CD4-positive, alpha-beta memory T cell (primary cell): Measurements from ENCODE around the gene UBE2Q2. TPM values are rescaled to one million over a fixed set of nuclear protein-coding genes. Genes with fewer than 3 reads are reported as not detected.

Source experiments
- CTCF ChIA-PET: fragments of 350-600 bp; sonication (Branson Sonifier 250); formaldehyde crosslinking; loops from one replicate; lab custom pipeline; 2021; ENCODE audit warnings: inconsistent platforms; ENCODE audit not compliant: partially characterized antibody; lab: Charles Lee
- POLR2A ChIA-PET: fragments of 350-600 bp; sonication (Branson Sonifier 250); formaldehyde crosslinking; loops from one replicate; lab custom pipeline; 2021; ENCODE audit not compliant: partially characterized antibody; lab: Charles Lee
- DNase-seq, 5 donors: peaks; one replicate each; pipeline versions ENCODE4 v3.0.0 to v3.0.0-alpha.2; 2020 to 2022; ENCODE audit warnings: mixed read lengths in 1 of 5
- H3K27ac ChIP-seq: one replicate; pipeline ENCODE4 v1.7.0; 2013; ENCODE audit warnings: low read depth, low read length
- H3K27me3 ChIP-seq: 2 replicates; pipeline ENCODE4 v1.7.0; 2013; ENCODE audit warnings: mild to moderate bottlenecking, low read length, moderate library complexity; ENCODE audit not compliant: insufficient read depth
- H3K36me3 ChIP-seq: 2 replicates; pipeline ENCODE4 v1.7.0; 2013; ENCODE audit warnings: mild to moderate bottlenecking, low read length, moderate library complexity; ENCODE audit not compliant: insufficient read depth
- H3K4me1 ChIP-seq: 2 replicates; pipeline ENCODE4 v1.7.0; 2013; ENCODE audit warnings: mild to moderate bottlenecking, low read length, moderate library complexity; ENCODE audit not compliant: insufficient read depth
- H3K4me3 ChIP-seq, 2 donors: one replicate each; pipeline ENCODE4 v1.7.0; 2013; ENCODE audit warnings: low read length in 2 of 2, mild to moderate bottlenecking in 1 of 2
- H3K9me3 ChIP-seq, 2 donors: one replicate each; pipeline ENCODE4 v1.7.0; 2013; ENCODE audit warnings: low read length in 2 of 2, control low read depth in 1 of 2; ENCODE audit not compliant: control insufficient read depth in 1 of 2
- H3K27ac Mint-ChIP-seq, 7 donors: one replicate each; pipeline ENCODE4 v1.8.0; 2020 to 2021; ENCODE audit warnings: mixed read lengths in 7 of 7, mild to moderate bottlenecking in 6 of 7, inconsistent platforms in 3 of 7, moderate library complexity in 3 of 7
- H3K27me3 Mint-ChIP-seq, 2 donors: one replicate each; pipeline ENCODE4 v1.8.0; 2020 to 2021; ENCODE audit warnings: mixed read lengths in 2 of 2
- H3K36me3 Mint-ChIP-seq, 2 donors: one replicate each; pipeline ENCODE4 v1.8.0; 2020 to 2021; ENCODE audit warnings: mixed read lengths in 2 of 2, inconsistent platforms in 1 of 2, mild to moderate bottlenecking in 1 of 2
- H3K4me1 Mint-ChIP-seq, 4 donors: one replicate each; pipeline ENCODE4 v1.8.0; 2020 to 2021; ENCODE audit warnings: mixed read lengths in 4 of 4, mild to moderate bottlenecking in 1 of 4
- H3K4me3 Mint-ChIP-seq, 8 donors: one replicate each; pipeline ENCODE4 v1.8.0; 2020 to 2021; ENCODE audit warnings: mixed read lengths in 8 of 8, mild to moderate bottlenecking in 7 of 8, moderate library complexity in 6 of 8, inconsistent platforms in 3 of 8
- H3K9me3 Mint-ChIP-seq, 8 donors: one replicate each; pipeline ENCODE4 v1.8.0; 2020 to 2021; ENCODE audit warnings: mixed read lengths in 8 of 8, mild to moderate bottlenecking in 5 of 8, inconsistent platforms in 3 of 8, moderate library complexity in 1 of 8
- intact Hi-C: fragments of 100-400 bp; cut with micrococcal nuclease; formaldehyde crosslinking; loops from one replicate; pipeline ENCODE4 v1.15.1; 2023
- polyA plus RNA-seq, 2 donors: library from polyadenylated mRNA; unstranded; fragments of 300-500 nt; fragmentation: Illumina TruSeq; gene quantifications; one replicate each; pipeline ENCODE4 v1.2.3, GENCODE V29; 2021
- total RNA-seq, 2 experiments: library from RNA; stranded (reverse); gene quantifications; one replicate each; pipeline ENCODE4 v1.2.3, GENCODE V29; 2021

Gene UBE2Q2
- total and polyA plus RNA-seq, 4 experiments from 2014 or later, result 38.0 to 67.1 (median 50.9) TPM

GRCh38 chr15:75814794-75815193 is 28.5 kb upstream of the UBE2Q2 start:
- ChIA-PET CTCF (interaction anchor here (1.0 to 1.6 kb wide), 3 partner anchors 9 to 324 kb away, joined by 3 to 9 read pairs (median 5); no protein-coding TSS in a partner anchor), POLR2A (interaction anchor here (1.2 kb wide), 1 partner anchor 12 kb away, joined by 4 read pairs; no protein-coding TSS in a partner anchor)
- H3K27ac Mint-ChIP-seq, result no peak overlapping the region
- Histone ChIP-seq H3K36me3 (no peaks in the 10 kb centered on the region), H3K4me1 (peaks cover 10% of the 10 kb centered on the region), H3K4me3 (no peak overlapping the region), H3K27ac (no peak overlapping the region), H3K27me3 (no peaks in the 10 kb centered on the region), H3K9me3 (no peaks in the 10 kb centered on the region)
- H3K36me3 Mint-ChIP-seq, result no peaks in the 10 kb centered on the region
- H3K4me3 Mint-ChIP-seq, result no peak overlapping the region
- intact Hi-C loops, result no loop called here
- peaks cover 3 to 13% (median 9%) of the 10 kb centered on the region in 4 donors for H3K4me1 Mint-ChIP-seq
- H3K27me3 Mint-ChIP-seq, result peaks cover 0 to 2% of the 10 kb centered on the region in 2 donors
- DNase-seq, result no peak
- H3K9me3 Mint-ChIP-seq, result no peaks in the 10 kb centered on the region

DNA sequence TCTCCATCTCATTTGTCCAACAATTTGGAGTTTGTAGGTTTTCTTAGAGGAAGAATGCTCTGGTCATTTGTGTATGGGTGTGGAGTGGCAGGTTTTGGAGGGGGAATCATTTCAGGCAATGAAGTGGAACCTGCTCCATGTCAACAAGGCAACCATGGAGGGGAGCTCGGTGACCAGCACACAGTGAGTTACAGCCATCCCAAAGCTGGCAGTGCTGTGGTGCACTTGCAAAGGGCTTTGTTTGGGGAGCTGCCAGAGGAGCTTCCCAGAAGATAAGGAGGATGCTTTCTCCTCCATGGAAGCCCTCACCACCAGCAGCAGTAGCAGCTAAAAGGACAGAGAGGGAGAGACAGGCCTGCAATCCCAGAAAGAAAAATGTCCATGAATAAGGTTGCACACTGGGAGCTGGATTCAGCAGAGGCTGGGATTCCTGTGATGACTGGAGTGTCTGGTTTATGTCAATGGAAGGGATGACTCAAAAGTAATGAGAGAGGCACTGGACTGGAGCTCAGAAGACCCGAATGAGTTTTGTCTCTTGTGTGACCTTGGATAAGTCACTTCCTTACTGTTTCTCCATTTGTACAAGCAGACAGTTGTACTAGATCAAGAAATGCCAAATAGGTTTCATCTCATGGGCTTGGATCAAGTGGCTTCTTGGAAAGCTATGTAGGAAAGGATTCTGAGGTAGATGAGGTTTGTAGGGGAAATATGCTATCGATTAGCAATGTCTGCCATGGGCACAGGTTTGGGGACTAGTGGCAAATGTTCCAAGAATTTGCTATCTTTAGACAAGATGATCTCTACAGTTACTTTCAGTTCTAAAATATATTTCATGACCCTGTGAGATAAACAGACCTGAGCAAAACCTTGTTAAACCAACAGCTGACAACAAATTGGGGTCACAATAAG is 27.2 kb upstream of the UBE2Q2 start:
- H3K27ac ChIP-seq, result no peak overlapping the region
- no peaks in the 10 kb centered on the region for H3K27me3 ChIP-seq
- H3K9me3 ChIP-seq, result no peaks in the 10 kb centered on the region
- Mint-ChIP-seq H3K36me3 (no peaks in the 10 kb centered on the region), H3K9me3 (no peaks in the 10 kb centered on the region), H3K27ac (peak overlapping the region in 1 of 7 donors; percentile 47), H3K4me1 (peaks cover 3 to 13% (median 9%) of the 10 kb centered on the region in 4 donors), H3K27me3 (no peaks in the 10 kb centered on the region), H3K4me3 (peak overlapping the region in 1 of 8 donors; percentile 11)
- no peaks in the 10 kb centered on the region for H3K36me3 ChIP-seq
- no peak overlapping the region for H3K4me3 ChIP-seq
- H3K4me1 ChIP-seq, result peaks cover 10% of the 10 kb centered on the region
- ChIA-PET POLR2A (interaction anchor here (1.2 kb wide), 2 partner anchors 13 to 14 kb away, joined by 3 to 4 read pairs; no protein-coding TSS in a partner anchor), CTCF (interaction anchor here (1.6 to 1.7 kb wide), 2 partner anchors 11 to 88 kb away, joined by 3 to 5 read pairs; no protein-coding TSS in a partner anchor)
- DNase-seq, result no peak
- intact Hi-C loops, result no loop called here

GRCh38 chr15:75817138-75817935 is 25.9 kb upstream of the UBE2Q2 start:
- H3K4me3 Mint-ChIP-seq, result peak overlapping the region in 7 of 8 donors; percentile 40 to 76 (median 60)
- H3K36me3 Mint-ChIP-seq, result no peaks in the 10 kb centered on the region
- CTCF ChIA-PET, result no interaction called here
- H3K4me1 Mint-ChIP-seq, result peaks cover 3 to 13% (median 9%) of the 10 kb centered on the region in 4 donors
- no peaks in the 10 kb centered on the region for H3K36me3 ChIP-seq
- H3K9me3 Mint-ChIP-seq, result no peaks in the 10 kb centered on the region
- no peaks in the 10 kb centered on the region for H3K27me3 Mint-ChIP-seq
- H3K27ac Mint-ChIP-seq, result peak overlapping the region in 4 of 7 donors; percentile 7 to 70 (median 54)
- H3K4me3 ChIP-seq, result no peak overlapping the region
- intact Hi-C loops, result no loop called here
- H3K9me3 ChIP-seq, result no peaks in the 10 kb centered on the region
- no peaks in the 10 kb centered on the region for H3K27me3 ChIP-seq
- no peak overlapping the region for H3K27ac ChIP-seq
- peak in 3 of 5 donors; percentile 8 to 19 (median 12) for DNase-seq
- POLR2A ChIA-PET, result no interaction called here
- H3K4me1 ChIP-seq, result peaks cover 10% of the 10 kb centered on the region

- ChIA-PET POLR2A (no interaction called here), CTCF (interaction anchor here (1.7 kb wide), 1 partner anchor 11 kb away, joined by 3 read pairs; no protein-coding TSS in a partner anchor)
- peaks cover 10% of the 10 kb centered on the region for H3K4me1 ChIP-seq
- no peaks in the 10 kb centered on the region for H3K36me3 ChIP-seq
- intact Hi-C loops, result no loop called here
- H3K27me3 Mint-ChIP-seq, result peaks cover 3% of the 10 kb centered on the region in 2 donors
- H3K27ac ChIP-seq, result no peak overlapping the region
- H3K4me3 Mint-ChIP-seq, result no peak overlapping the region
- H3K4me1 Mint-ChIP-seq, result peaks cover 3 to 13% (median 9%) of the 10 kb centered on the region in 4 donors
- no peaks in the 10 kb centered on the region for H3K36me3 Mint-ChIP-seq
- H3K27me3 ChIP-seq, result no peaks in the 10 kb centered on the region
- H3K9me3 ChIP-seq, result no peaks in the 10 kb centered on the region
- no peak overlapping the region for H3K4me3 ChIP-seq
- no peaks in the 10 kb centered on the region for H3K9me3 Mint-ChIP-seq
- no peak overlapping the region for H3K27ac Mint-ChIP-seq
- DNase-seq, result no peak
Observed at GRCh38 chr15:75820206-75820605, 23.0 kb upstream of the UBE2Q2 start.

DNA sequence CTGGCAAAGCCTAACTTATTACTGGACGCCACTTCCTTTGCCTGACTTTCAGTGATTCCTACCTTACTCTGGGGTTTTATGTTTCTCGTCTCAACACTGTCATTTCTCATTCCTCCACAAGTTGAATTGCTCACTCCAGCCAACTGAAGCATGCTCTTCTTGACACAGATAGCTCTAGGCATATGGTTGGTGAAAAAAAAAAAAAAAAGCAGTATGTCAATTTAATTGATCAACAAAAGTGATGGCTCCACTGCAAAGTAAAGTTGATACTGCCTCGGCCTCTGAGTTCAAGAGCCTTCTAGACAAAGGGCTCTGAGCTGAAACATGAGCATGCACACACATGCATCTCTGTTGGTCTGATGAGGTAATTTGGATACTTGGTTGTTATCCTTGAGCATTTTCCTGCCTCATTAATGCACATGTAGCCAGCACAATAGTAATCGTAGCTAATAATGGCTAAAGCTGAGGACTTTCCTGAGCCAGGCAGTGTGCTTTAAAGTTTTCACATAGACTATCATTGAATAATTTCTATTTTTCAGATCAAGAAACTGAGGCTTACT is 21.4 kb upstream of the UBE2Q2 start:
- no peak overlapping the region for H3K4me3 Mint-ChIP-seq
- Histone ChIP-seq H3K4me3 (no peak overlapping the region), H3K27ac (no peak overlapping the region), H3K36me3 (no peaks in the 10 kb centered on the region), H3K27me3 (no peaks in the 10 kb centered on the region), H3K4me1 (peaks cover 6% of the 10 kb centered on the region), H3K9me3 (no peaks in the 10 kb centered on the region)
- DNase-seq, result no peak
- POLR2A ChIA-PET, result no interaction called here
- CTCF ChIA-PET, result interaction anchor here (0.8 to 1.3 kb wide), 2 partner anchors 12 to 20 kb away, joined by 3 to 4 read pairs; no protein-coding TSS in a partner anchor
- peaks cover 3 to 7% (median 6%) of the 10 kb centered on the region in 4 donors for H3K4me1 Mint-ChIP-seq
- H3K27me3 Mint-ChIP-seq, result peaks cover 3 to 7% of the 10 kb centered on the region in 2 donors
- H3K27ac Mint-ChIP-seq, result peak overlapping the region in 1 of 7 donors; percentile 12
- intact Hi-C loops, result no loop called here
- no peaks in the 10 kb centered on the region for H3K36me3 Mint-ChIP-seq
- no peaks in the 10 kb centered on the region for H3K9me3 Mint-ChIP-seq

DNA sequence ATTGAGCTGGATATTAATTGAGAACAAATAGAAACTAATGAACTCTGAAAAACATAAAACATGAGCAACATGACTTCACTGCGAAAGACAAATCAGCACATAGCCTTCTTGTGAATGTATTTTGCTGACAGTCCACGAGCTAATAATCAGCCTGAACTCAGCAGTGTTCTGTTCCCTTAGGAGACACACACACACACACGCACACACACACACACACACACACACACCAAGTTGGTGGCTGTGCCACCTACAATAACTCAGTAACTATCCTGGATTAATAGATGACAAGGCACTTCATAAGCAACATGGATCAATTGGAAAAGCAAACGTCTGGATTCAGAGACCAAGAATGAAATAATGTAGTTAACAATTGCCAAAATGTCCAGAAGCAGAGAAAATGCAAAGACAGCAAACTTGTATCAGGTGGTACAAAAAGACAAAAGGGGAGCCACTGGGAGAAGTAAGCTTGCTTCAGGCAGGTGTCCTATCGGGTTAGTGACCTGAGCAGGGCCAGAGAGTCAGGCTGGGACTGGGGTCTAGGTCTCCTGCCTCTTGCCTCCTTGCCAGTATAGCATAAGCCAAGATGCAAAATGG is 20.5 kb upstream of the UBE2Q2 start:
- Mint-ChIP-seq H3K27me3 (peaks cover 3 to 7% of the 10 kb centered on the region in 2 donors), H3K4me3 (no peak overlapping the region), H3K36me3 (no peaks in the 10 kb centered on the region), H3K27ac (no peak overlapping the region), H3K9me3 (no peaks in the 10 kb centered on the region), H3K4me1 (no peaks in the 10 kb centered on the region)
- H3K4me1 ChIP-seq, result no peaks in the 10 kb centered on the region
- no peaks in the 10 kb centered on the region for H3K36me3 ChIP-seq
- intact Hi-C loops, result no loop called here
- no peaks in the 10 kb centered on the region for H3K27me3 ChIP-seq
- H3K9me3 ChIP-seq, result no peaks in the 10 kb centered on the region
- POLR2A ChIA-PET, result no interaction called here
- no peak for DNase-seq
- H3K27ac ChIP-seq, result no peak overlapping the region
- no peak overlapping the region for H3K4me3 ChIP-seq
- CTCF ChIA-PET, result interaction anchor here (1.1 to 1.5 kb wide), 3 partner anchors 12 to 21 kb away, joined by 3 to 4 read pairs (median 4); no protein-coding TSS in a partner anchor
